ENCODE results near the gene RTCA. TPM values are rescaled to one million over a fixed set of nuclear protein-coding genes. Genes with fewer than 3 reads are reported as not detected.

The RTCA gene
- 34.1 and 69.7 TPM in 2 replicates for total RNA-seq (ENCODE audit: low replicate concordance)

GRCh38 chr1:100265931-100266740 lies at the start of gene RTCA:
TSS of gene RTCA (plus strand) at chr1:100266216. CDS start at chr1:100266376, 160 bp downstream.
- Mint-ChIP-seq H3K4me3 (peak within 1 kb of the TSS; percentile 100), H3K27ac (peak within 1 kb of the TSS; percentile 99), H3K27me3 (ENCODE audit: insufficient read depth, low read depth) (no peaks in the 10 kb centered on the region), H3K4me1 (peaks cover 4% of the 10 kb centered on the region), H3K9me3 (peaks cover 20% of the 10 kb centered on the region), H3K36me3 (peaks cover 34% of the 10 kb centered on the region)
- Histone ChIP-seq H3K79me2 (ENCODE audit: low read depth) (peaks cover 40% of the 10 kb centered on the region), H3K9me3 (ENCODE audit: low read depth) (peaks cover 4% of the 10 kb centered on the region), H3K4me1 (peaks cover 10% of the 10 kb centered on the region), H3K4me2 (peak within 1 kb of the TSS; percentile 86), H3K27ac (peak within 1 kb of the TSS; percentile 60), H3K36me3 (peaks cover 13% of the 10 kb centered on the region), H3K4me3 (peak within 1 kb of the TSS; percentile 82), H3K9ac (peak within 1 kb of the TSS; percentile 79), H4K20me1 (ENCODE audit: low read depth) (no peaks in the 10 kb centered on the region), H2AFZ (replicated peaks) (peak within 1 kb of the TSS; percentile 99), H3K27me3 (no peaks in the 10 kb centered on the region), H3F3A (ENCODE audit: low read depth) (peaks cover 4% of the 10 kb centered on the region)
- TF ChIP-seq EZH2phosphoT487 (IDR thresholded peaks at IDR 0.05) = no peak
- TF ChIP-seq EZH2 (IDR thresholded peaks at IDR 0.05) = no peak
- TF ChIP-seq, protein P1, sequence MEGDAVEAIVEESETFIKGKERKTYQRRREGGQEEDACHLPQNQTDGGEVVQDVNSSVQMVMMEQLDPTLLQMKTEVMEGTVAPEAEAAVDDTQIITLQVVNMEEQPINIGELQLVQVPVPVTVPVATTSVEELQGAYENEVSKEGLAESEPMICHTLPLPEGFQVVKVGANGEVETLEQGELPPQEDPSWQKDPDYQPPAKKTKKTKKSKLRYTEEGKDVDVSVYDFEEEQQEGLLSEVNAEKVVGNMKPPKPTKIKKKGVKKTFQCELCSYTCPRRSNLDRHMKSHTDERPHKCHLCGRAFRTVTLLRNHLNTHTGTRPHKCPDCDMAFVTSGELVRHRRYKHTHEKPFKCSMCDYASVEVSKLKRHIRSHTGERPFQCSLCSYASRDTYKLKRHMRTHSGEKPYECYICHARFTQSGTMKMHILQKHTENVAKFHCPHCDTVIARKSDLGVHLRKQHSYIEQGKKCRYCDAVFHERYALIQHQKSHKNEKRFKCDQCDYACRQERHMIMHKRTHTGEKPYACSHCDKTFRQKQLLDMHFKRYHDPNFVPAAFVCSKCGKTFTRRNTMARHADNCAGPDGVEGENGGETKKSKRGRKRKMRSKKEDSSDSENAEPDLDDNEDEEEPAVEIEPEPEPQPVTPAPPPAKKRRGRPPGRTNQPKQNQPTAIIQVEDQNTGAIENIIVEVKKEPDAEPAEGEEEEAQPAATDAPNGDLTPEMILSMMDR (IDR thresholded peaks at IDR 0.05) = no peak
- DNase-seq (ENCODE audit: low spot score) = peak; percentile 98

DNA sequence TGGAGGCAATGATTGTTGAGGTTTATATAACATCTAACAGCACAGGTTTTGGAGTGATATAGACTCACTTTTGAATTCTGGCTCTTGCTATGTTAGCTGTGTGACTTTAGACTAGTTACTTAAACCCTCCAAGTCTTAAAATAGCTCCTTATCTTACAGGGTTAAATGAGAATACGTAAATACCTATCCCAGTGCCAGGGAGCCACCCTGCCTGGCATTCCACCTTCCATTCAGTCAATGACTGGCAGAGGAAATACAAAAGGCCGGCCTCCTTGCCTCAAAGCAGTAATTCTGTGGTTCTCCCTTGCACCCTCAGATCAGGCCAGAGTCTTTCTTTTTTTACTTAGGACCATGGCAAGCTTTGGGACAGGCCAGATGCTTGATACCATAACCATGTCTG lies 48.2 kb upstream of the RTCA start:
- TF ChIP-seq, protein P1 (IDR thresholded peaks at IDR 0.05) = no peak
- no peak for TF ChIP-seq EZH2phosphoT487 (IDR thresholded peaks at IDR 0.05)
- TF ChIP-seq EZH2 (IDR thresholded peaks at IDR 0.05) = no peak
- Histone ChIP-seq H3K4me3 (no peak overlapping the region), H3K27ac (peak overlapping the region; percentile 29), H3F3A (ENCODE audit: low read depth) (no peaks in the 10 kb centered on the region), H3K4me2 (no peak overlapping the region), H3K9me3 (ENCODE audit: low read depth) (no peaks in the 10 kb centered on the region), H3K9ac (no peak overlapping the region), H3K36me3 (peaks cover 13% of the 10 kb centered on the region), H3K27me3 (no peaks in the 10 kb centered on the region), H4K20me1 (ENCODE audit: low read depth) (no peaks in the 10 kb centered on the region), H2AFZ (replicated peaks) (no peak overlapping the region), H3K79me2 (ENCODE audit: low read depth) (no peaks in the 10 kb centered on the region), H3K4me1 (no peaks in the 10 kb centered on the region)
- Mint-ChIP-seq H3K27me3 (ENCODE audit: insufficient read depth, low read depth) (peaks cover 5% of the 10 kb centered on the region), H3K36me3 (no peaks in the 10 kb centered on the region), H3K27ac (no peak overlapping the region), H3K4me1 (no peaks in the 10 kb centered on the region), H3K4me3 (no peak overlapping the region), H3K9me3 (no peaks in the 10 kb centered on the region)
- no peak for DNase-seq (ENCODE audit: low spot score)

GRCh38 chr1:100219457-100219856 lies 46.6 kb upstream of the RTCA start:
- Histone ChIP-seq H3K27ac (no peak overlapping the region), H3F3A (ENCODE audit: low read depth) (no peaks in the 10 kb centered on the region), H3K9ac (no peak overlapping the region), H3K4me3 (no peak overlapping the region), H3K36me3 (peaks cover 13% of the 10 kb centered on the region), H3K79me2 (ENCODE audit: low read depth) (no peaks in the 10 kb centered on the region), H2AFZ (replicated peaks) (no peak overlapping the region), H3K4me1 (no peaks in the 10 kb centered on the region), H3K27me3 (no peaks in the 10 kb centered on the region), H4K20me1 (ENCODE audit: low read depth) (no peaks in the 10 kb centered on the region), H3K9me3 (ENCODE audit: low read depth) (no peaks in the 10 kb centered on the region), H3K4me2 (no peak overlapping the region)
- Mint-ChIP-seq H3K4me3 (no peak overlapping the region), H3K9me3 (no peaks in the 10 kb centered on the region), H3K27ac (no peak overlapping the region), H3K4me1 (no peaks in the 10 kb centered on the region), H3K27me3 (ENCODE audit: insufficient read depth, low read depth) (no peaks in the 10 kb centered on the region), H3K36me3 (no peaks in the 10 kb centered on the region)
- TF ChIP-seq, protein P1 (IDR thresholded peaks at IDR 0.05) = no peak
- TF ChIP-seq EZH2phosphoT487 (IDR thresholded peaks at IDR 0.05) = no peak
- TF ChIP-seq EZH2 (IDR thresholded peaks at IDR 0.05) = no peak
- DNase-seq (ENCODE audit: low spot score) = no peak

Data from neural progenitor cell (in vitro differentiated cells).